ENCODE data around the gene SPRY2.

Gene SPRY2

GRCh38 chr13:80341101-80341755 lies at the start of gene SPRY2:
Gene SPRY2 (minus strand): TSS chr13:80341126. CDS start chr13:80337705, 3,421 bp downstream.
- POLR2A ChIA-PET = interaction anchor here (0.6 to 1.5 kb wide), 16 partner anchors 9 to 662 kb away, joined by 3 to 15 read pairs (median 4); no protein-coding TSS in a partner anchor
- Histone ChIP-seq H3K9me3 (ENCODE audit: control insufficient read depth, insufficient read depth, low read depth, low read length) (no peaks in the 10 kb centered on the region), H3K36me3 (ENCODE audit: control insufficient read depth in 2 of 2, insufficient read depth in 1 of 2, low read length in 2 of 2) (peaks cover 0 to 15% of the 10 kb centered on the region in 2 experiments; a peak in 1 of 3 replicates), H3K4me1 (ENCODE audit: control insufficient read depth, insufficient read depth, low read length) (no peaks in the 10 kb centered on the region), H3K4me3 (ENCODE audit: low read depth, low read length) (peak within 1 kb of the TSS; percentile 98), H3K27ac (ENCODE audit: extremely low read depth, low read depth, low read length) (peak within 1 kb of the TSS; percentile 96)
- CTCF ChIA-PET = interaction anchor here (0.7 to 1.3 kb wide), 7 partner anchors 9 to 710 kb away, joined by 3 to 4 read pairs (median 4); no protein-coding TSS in a partner anchor
- no peak for TF ChIP-seq MYNN (tag by site-specific recombination; IDR thresholded peaks at IDR 0.05; ENCODE audit: borderline replicate concordance)
- TF ChIP-seq ZNF600 (tag by site-specific recombination; IDR thresholded peaks at IDR 0.05) = peak; percentile 86
- TF ChIP-seq SP7 (tag by site-specific recombination; IDR thresholded peaks at IDR 0.05) = peak; percentile 80
- TF ChIP-seq ZIC2 (tag by site-specific recombination; IDR thresholded peaks at IDR 0.05) = peak; percentile 81
- no peak for TF ChIP-seq ZNF404 (tag by site-specific recombination; IDR thresholded peaks at IDR 0.05)
- no peak for TF ChIP-seq ZNF707 (tag by site-specific recombination; IDR thresholded peaks at IDR 0.05)
- TF ChIP-seq ZNF549 (tag by site-specific recombination; IDR thresholded peaks at IDR 0.05) = no peak
- peak; percentile 90 for TF ChIP-seq IKZF3 (tag by site-specific recombination; IDR thresholded peaks at IDR 0.05)
- TF ChIP-seq GLIS1 (tag by site-specific recombination; IDR thresholded peaks at IDR 0.05) = peak; percentile 95
- TF ChIP-seq ZNF350 (tag by site-specific recombination; IDR thresholded peaks at IDR 0.05) = no peak
- TF ChIP-seq ZNF704 (tag by site-specific recombination; IDR thresholded peaks at IDR 0.05) = no peak
- no peak for TF ChIP-seq ZNF626 (tag by site-specific recombination; IDR thresholded peaks at IDR 0.05)
- peak; percentile 51; the same call in 1 of the 2 replicates for TF ChIP-seq KLF1 (tag by site-specific recombination; IDR thresholded peaks at IDR 0.05)
- peak; percentile 97 for TF ChIP-seq FEZF1 (tag by site-specific recombination; IDR thresholded peaks at IDR 0.05)
- peak; percentile 31; the same call in 1 of the 2 replicates for TF ChIP-seq KLF7 (tag by site-specific recombination; IDR thresholded peaks at IDR 0.05; ENCODE audit: borderline replicate concordance)
- no peak for TF ChIP-seq ZNF560 (tag by site-specific recombination; IDR thresholded peaks at IDR 0.05; ENCODE audit: borderline replicate concordance)
- TF ChIP-seq ZNF2 (tag by site-specific recombination; IDR thresholded peaks at IDR 0.05) = no peak
- peak; percentile 56; the same call in 1 of the 2 replicates for TF ChIP-seq ZSCAN23 (tag by site-specific recombination; IDR thresholded peaks at IDR 0.05)
- TF ChIP-seq ZNF280C (tag by site-specific recombination; IDR thresholded peaks at IDR 0.05) = no peak
- peak; percentile 79 for TF ChIP-seq ZNF692 (tag by site-specific recombination; IDR thresholded peaks at IDR 0.05)
- TF ChIP-seq ZFP37 (tag by site-specific recombination; IDR thresholded peaks at IDR 0.05) = no peak
- no peak for TF ChIP-seq ZNF133 (tag by site-specific recombination; IDR thresholded peaks at IDR 0.05)
- TF ChIP-seq ZNF670 (tag by site-specific recombination; IDR thresholded peaks at IDR 0.05; ENCODE audit: low read depth) = no peak
- TF ChIP-seq ZNF76 (tag by site-specific recombination; IDR thresholded peaks at IDR 0.05; ENCODE audit: borderline replicate concordance, low read depth) = peak; percentile 53; the same call in 1 of the 2 replicates
- peak; percentile 82 for TF ChIP-seq ZNF629 (tag by site-specific recombination; IDR thresholded peaks at IDR 0.05)
- no peak for TF ChIP-seq ZNF701 (tag by site-specific recombination; IDR thresholded peaks at IDR 0.05)
- TF ChIP-seq ZNF843 (tag by site-specific recombination; IDR thresholded peaks at IDR 0.05) = peak; percentile 67
- TF ChIP-seq REPIN1 (tag by site-specific recombination; IDR thresholded peaks at IDR 0.05; ENCODE audit: low read depth) = no peak
- no peak for TF ChIP-seq ZSCAN18 (tag by site-specific recombination; IDR thresholded peaks at IDR 0.05)
- peak; percentile 84 for TF ChIP-seq KLF16 (tag by site-specific recombination; IDR thresholded peaks at IDR 0.05)
- TF ChIP-seq SCRT1 (tag by site-specific recombination; IDR thresholded peaks at IDR 0.05; ENCODE audit: borderline replicate concordance) = no peak
- TF ChIP-seq ZNF837 (tag by site-specific recombination; IDR thresholded peaks at IDR 0.05) = no peak
- peak; percentile 80 for TF ChIP-seq SP3 (tag by site-specific recombination; IDR thresholded peaks at IDR 0.05)
